ENCODE data around the gene SLC39A11.
"Not testable (repeated sequence)": the region's sequence is repeated elsewhere in the genome, so short reads cannot be mapped to it uniquely, and the experiment has no call there.

SLC39A11 gene

DNA sequence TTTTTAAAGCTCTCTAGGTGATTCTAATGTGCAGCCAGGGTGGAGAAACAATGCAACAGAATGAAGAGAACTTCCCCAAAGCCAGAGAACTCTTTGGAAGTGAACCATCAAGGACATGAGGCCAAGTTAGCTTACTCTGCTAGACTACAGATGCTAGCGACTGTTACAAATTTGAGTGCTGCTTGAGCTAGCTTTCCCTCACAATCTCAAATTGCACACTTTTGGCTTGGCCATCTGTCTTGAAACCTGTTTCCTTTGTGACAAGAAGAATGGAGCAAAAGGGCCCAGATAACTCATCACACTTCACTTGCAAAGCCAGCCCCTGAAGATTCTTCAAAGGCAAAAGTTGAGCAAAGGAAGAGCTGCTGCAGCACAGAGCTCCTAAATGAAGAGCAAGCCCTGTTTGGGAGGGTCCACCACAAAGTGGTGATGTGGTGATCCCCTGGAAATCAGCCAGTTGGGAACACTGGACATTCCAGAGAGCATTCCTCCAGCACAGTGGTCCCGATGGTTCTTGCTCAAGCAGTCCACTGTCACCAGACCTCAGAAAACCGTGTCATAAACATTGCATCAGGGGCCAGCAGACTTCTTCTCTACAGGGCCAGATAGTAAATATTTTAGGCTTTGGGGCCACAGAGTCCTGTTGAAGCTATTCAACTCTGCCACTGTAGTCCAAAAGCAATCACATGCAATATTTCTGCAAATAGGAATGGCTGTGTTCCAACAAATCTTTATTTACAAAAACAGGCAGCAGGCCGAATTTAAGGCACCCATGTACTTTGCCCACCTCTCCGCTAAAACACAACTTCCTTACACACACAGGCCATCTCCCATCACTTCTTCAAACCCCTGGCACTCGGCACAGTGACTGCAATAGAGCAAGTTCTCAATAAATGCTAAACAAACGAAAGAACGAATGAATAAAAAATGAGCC lies 21.2 kb downstream of the SLC39A11 start:
- no peak for DNase-seq

DNA sequence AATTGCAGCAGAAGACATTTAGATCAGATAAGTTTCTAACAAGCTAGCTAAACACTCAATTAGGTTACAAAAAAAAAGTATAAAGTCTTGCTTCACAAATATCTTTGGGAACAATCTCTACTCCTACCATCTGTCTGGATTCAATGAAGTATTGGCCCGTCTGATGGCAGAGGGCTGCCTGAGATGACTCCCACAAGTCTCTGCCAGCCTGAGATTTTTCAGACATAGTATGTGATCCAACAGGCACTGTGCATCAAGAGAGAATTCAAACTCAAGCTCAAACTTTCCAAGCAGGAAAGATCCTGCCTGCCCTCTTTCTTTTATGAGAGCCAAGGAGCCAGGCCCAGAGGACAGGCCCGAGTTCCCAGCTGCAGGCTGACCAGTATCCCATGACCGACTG lies 22.6 kb downstream of the SLC39A11 start:
- no peak for DNase-seq

DNA sequence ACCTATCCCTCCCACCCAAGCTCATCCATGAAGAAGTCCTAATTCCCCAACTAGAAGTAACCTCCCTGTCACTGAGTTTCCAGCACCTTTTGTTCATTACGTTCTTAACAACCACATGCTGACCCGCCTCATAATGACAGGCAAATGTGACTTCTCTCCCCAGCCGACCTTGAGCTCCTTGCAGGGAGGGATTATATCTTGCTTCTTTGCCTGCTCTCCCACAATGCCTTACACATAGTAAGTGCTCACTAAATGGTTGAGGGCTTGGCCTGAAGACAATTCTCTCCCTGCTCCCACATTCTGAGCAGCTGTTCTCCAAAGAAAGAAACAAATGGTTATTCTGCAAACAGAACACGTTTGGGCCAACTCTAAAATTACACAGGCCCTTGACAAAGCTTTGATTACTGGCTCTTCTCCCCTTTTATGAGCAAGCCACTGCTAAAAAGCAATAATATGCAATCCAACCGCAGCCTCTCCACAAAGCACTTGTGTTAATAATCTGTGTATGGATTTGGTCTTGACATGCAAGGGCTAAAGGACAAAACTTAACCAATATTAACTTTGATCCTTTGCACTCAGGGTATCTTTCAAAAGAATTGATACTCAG lies 23.2 kb downstream of the SLC39A11 start:
- no peak for DNase-seq

DNA sequence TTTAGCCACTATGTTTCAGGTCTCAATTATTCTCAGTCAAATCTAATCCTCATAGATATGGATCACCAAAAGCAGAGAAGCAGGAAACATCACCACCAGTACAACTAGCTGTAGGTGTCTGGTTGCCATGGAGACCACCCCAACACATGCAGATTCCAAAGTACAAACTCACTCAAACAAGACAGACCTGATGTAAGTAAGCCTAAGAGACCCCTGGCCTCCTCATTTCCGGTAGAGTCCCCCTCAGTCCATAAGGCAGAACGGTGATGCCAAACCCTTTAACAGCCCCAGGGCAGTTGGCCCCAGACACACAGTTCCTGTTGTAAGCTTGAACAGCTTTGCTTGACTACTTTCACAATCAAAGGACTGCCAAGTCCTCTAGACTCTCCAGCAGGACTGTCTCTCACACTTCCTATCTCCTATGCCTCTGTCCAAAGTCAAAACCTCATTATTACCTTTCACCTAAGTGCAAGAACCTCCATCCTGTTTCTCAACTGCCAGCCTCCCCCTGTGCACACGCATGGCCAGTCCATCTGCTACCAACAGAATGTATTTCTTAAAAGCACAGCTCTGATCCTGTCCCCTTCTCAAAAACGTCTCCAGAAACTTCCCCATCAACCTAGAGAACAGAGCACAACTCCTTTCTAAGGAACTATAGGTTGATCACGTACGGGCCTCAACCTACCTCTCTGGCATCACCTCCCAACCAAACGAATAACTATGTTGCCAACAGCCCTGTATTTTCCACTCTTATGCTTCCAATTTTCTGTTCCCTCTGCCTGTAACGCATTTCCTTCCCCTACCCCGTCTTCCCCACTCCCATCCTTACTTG lies 23.9 kb downstream of the SLC39A11 start:
- DNase-seq = no peak

DNA sequence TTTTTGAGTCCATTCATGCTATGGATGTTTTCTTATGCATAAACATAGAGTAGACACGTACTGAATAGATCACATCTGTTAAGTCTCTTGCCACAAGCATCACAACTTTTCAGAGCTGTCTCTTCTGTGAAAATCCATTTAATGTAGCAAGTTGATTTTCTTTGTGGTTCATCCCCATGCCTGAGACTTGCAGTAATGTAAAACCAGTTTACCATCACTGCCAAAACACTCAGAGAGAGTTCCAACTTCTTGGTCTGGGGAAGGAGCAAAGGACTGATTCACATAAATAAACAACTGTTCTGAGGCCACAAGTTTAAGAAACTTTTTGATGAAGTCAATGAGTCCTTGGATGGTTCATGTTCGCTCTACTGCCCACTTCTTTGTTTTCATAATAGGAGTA lies 24.8 kb downstream of the SLC39A11 start:
- not testable (repeated sequence) for DNase-seq

DNA sequence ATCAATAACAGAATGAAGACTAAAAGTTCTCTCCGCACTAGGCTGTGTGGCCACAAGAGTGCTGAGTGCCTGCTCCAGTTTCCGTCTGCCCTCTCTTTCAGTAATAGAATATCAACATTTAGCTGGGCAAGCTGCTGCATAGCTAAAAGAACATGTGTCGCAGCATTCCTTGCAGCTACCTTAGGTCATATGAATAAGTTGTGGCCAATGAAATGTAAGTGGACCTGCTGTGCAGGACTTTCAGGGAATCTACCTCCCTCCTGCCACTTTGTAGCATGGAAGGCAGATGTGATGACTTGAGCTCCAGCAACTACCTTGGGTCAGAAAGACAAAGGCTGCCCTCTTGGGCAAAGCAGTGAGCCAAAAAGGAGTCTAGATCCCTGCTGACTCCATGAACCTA lies 25.4 kb downstream of the SLC39A11 start:
- no peak for DNase-seq

DNA sequence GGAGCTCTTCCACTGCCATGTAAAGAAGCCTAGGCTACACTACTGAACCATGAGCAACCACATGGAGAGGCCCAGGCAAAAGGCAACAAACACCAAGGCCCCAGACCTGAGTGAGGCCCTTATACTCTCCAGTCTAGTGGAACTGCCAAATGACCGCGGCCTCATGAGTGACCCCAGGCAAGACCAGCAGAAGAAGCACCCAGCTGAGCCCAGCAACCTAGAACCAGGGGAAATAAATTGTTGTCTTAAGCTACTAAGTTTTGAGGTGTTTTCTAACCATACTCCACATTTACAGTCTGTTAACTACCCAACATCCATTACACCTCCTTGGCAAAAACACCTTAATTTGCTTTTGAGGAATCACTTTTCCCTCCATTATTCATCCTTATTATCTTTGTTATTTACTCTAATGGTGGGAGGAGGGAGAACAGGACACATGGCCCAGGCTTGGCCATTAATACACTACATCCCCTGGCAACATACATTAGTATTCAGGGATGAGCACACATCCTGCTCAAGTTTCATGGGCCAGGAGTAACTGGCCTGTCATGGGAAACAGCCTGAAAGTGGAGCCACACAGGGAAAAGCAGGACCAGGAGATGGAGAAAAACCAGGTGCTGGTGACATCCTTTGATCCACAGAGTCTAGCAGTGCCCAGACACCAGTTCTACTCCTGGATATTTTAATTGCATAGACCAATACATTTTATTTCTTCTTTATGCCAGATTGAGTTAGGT lies 26.2 kb downstream of the SLC39A11 start:
- no peak for DNase-seq

DNA sequence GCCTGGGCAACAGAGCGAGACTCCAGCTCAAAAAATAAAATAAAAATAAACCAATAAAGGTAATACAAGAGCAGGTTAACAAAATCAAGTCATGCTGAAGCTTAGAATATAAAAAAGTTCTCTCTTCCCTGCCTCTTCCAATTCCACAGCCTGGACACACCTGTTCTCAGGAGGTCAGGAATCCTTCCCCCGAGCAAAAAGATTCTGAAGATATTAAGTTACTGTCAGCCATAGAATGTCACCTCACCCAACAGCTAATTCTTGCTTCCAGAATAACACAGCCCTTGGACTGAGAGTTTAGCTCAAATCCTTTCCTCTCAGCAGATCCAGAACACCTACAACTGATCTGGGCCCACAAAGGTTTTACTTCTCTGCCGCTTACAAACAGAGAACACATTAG lies 27.1 kb downstream of the SLC39A11 start:
- no peak for DNase-seq

DNA sequence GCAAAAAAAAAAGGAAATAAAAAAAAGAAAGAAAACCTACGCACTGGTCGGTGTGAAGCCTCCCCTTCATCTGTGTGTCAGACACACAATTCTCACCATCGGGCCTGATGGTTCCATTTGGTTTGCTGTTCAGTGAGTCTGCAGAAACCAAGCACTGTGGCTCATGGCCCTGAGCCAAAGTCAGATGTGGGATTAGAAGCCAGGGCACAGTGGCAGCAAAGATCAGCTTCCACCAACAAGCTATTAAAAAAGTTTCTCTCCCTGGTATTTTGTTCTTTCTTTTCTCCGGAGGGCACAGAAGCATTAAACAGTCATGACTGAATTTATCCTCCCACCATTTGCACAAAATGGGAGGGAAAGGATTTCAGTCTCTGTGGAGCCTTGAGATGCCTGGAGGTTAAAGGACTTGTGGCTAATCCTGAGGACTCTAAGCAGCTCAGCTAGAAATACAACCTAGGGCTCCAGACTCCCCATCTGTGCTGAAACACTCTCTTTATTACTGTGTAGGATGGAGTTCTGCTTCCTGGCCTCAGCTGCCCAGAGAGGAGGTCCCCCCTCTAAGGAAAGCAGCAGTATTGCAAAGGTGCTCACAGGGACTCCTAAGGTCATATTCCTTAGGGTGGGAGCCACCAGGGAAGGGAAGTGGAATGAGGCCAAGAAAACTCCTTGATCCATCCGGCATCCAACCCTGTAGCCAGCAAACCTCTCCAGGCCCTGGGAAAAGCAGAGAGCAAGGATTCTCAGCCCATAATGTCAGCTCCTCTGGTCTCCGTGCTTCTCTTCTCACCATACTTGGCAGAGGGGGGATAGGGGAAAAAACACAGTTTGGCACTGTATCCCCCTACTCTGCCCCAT lies 28.2 kb downstream of the SLC39A11 start:
- no peak for DNase-seq

DNA sequence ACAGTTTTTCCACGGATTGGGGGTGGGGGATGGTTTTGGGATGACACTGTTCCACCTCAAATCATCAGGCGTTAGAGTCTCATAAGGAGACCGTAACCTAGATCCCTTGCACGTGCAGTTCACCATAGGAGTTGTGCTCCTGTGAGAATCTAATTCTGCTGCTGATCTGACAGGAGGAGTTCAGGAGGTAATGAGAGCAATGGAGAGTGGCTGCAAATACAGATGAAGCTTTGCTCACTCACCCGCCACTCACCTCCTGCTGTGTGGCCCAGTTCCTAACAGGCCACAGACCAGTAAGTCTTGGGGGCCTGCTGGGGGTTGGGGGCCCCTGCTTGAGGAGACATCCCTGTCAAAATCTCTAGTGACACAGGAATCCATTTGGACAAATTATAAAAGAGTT lies 29.8 kb downstream of the SLC39A11 start:
- DNase-seq = no peak

DNA sequence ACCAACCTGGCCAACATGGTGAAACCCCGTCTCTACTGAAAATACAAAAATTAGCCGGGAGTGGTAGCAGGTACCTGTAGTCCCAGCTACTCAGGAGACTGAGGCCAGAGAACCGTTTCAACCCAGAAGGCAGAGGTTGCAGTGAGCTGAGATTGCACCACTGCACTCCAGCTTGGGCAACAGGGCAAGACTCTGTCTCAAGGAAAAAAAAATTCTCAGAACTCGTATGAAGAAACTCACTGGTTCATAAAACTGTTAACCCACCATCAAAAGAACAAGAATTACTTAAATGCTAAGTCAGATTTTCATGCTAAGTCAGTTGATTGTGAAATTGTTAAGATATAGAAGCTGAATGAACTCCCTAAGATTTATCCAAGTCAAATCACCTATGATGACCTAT lies 31.3 kb downstream of the SLC39A11 start:
- no peak for DNase-seq

DNA sequence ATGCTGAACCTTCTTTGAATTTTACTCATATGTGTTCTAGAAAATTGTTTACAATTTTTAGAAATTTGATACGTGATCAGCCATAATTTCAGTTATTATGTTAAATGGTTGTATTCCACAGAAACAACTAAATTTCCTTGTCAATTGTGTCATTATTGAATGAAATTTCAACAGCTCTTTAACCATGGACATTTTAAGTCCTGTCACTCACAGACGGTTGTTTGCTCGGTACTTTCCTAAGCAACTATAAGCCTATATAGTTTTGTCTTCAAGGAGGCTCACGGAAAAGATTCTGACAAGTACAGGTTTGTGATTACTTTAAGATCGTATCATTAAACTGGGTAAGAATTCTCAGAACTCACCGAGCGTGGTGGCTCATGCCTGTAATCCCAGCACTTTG lies 31.8 kb downstream of the SLC39A11 start:
- DNase-seq = no peak

DNA sequence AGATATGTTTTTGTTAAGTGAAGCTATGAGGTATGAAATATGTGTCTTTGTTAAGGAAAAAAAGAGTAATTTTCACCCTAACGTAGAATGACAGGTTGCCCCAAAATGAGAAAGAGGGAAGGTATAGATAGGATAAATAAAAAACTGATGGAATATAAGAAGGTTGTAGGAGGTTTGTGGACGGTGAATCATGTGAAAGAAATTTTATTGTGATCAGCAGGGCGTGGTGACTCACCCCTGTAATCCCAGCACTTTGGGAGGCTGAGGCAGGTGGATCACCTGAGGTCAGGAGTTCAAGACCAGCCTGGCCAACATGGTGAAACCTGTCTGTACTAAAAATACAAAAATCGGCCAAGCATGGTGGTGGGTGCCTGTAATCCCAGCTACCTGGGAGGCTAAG lies 32.8 kb downstream of the SLC39A11 start:
- not testable (repeated sequence) for DNase-seq

DNA sequence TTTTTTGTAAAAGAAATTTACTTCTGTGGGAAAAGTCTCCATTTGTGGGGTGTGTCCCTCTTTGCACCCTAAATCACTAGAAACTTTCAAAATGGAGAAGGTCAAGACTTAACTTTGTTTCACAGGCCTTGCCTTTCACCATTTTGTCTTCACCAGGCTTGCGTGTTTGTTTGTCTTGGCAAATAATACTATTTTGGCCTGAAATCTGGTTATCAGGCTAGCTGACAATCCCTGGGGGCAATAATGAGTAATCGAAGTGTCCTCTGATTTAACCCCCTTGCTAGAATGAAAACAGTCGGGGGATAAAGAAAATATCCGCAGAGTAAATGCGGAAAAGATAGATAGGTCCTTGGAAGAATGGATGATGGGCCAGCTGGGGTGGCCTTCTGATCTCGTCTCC lies 34.5 kb downstream of the SLC39A11 start:
- no peak for DNase-seq

DNA sequence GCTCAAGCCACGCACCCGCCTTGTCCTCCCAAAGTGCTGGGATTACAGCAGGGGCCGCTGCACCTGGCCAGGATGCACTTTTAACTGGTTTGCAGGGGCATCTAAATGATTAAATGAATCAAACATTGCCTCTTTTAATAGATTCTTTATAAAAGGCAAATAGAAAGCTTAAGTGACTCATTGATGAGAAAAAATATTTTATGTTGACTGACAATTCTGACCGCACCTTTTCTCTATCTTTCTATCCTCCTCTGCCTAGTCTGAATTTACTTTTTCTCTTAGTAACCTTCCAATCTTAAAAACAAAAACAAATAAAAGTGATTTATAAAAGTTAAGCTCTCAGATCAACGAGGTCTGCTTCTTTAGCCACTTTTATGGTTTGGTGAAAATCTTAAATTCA lies 35.3 kb downstream of the SLC39A11 start:
- no peak for DNase-seq

DNA sequence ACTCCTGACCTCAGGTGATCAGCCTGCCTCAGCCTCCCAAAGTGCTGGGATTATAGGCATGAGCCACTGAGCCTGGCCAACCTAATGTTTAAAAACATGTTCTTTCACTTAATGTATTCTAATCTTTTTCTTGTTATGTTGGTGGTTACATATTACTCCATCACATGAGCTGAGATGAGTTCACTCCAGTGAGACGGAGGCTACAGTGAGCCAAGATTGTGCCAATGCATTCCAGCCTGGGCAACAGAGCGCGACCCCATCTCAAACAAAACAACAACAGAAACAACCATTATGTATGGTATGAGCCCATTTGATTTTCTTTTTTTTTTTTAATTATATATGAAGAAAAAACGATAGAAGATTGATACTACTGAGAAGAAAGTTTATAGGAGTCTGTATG lies 39.6 kb downstream of the SLC39A11 start:
- DNase-seq = no peak

DNA sequence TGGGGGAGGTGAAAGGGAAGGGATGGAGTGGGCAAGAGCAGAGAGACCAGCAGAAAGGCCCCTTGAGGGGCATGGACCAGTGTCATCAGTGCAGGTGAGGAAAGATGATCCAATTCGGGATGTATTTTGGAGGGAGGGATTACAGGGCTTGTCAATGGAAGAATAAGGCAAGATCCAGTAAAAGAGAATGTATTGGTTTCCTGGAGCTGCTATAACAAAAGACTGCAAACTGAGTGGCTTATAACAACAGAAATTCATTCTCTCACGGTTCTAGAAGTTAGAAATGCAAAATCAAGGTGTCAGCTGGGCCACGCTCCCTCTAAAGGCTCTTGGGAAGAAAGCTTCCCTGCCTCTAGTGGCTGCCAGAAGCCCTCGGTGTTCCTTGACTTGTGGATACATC lies 41.7 kb downstream of the SLC39A11 start:
- no peak for DNase-seq

DNA sequence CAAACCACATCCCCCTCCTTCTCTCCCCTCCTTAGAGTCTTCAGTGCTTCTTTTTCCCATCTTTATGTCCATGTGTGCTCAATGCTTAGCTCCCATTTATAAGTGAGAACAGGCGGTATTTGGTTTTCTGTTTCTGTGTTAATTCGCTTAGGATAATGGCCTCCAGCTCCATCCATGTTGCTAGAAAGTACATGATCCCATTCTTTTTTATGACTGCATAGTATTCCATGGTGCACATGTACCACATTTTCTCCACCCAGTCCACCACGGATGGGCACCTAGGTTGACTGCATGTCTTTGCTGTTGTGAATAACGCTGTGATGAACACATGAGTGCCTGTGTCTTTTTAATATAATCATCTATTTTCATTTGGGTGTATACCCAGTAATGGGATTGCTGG lies 44.3 kb downstream of the SLC39A11 start:
- DNase-seq = no peak

DNA sequence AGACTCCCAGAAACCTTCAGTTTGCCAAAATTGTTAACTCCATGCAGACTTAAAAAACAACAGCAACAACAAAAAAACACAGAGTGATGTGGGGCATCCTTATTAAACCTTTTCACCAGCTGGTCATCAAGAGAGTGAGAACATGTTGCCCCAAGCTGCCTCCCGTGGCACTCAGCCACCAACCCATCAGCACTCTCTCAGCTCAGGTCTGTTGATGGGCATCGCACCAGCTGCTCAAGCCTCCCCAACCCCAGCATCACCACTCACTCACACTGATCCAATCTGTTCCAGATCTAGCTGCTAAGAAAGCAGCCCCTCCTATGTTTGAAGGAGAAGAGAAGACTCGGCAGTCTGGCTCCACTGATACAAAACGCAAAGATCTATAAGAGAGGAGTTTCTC lies 46.8 kb downstream of the SLC39A11 start:
- no peak for DNase-seq

DNA sequence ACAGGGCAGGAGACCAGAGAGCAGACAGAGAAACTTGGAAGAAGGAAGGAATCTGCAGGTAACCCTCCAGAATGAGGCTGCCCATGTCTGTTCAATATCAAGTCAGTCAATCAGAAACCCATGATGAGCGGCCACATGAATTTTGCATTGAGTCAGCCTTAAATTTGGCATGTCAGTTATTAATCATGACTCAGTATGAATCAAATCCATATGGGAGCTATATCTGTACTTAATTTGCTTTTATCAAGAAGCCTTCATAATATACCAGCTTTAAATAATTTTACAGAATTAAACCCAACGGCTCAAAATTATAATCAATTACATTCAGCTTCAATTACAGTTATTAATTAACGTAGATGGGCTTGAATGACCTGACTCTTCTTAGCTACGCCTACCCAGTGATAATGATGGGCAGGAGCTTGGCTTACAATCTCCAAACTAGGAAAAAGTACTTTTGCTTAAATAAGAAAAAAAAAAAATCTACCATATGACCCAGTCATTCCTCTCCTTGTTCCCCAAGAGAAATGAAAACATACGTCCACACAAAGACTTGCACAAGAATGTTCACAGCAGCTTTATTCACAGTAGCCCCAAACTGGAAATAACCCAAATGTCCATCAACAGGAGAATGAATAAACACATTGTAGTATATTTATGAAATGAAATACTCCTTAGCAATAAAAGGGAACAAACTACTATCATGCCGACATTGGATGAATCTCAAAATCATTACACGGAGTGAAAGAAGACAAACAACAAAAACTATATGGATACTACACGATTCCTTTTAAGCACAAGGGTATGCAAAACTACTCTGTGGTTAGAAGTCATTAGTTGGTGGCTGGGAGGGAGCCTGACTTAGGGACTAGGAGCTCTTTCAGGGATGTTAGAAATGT lies 48.6 kb downstream of the SLC39A11 start:
- DNase-seq = no peak

Measured in stimulated activated CD4-positive, alpha-beta T cell treated with anti-CD3 and anti-CD28 coated beads, Interleukin-2, amount 100 ng/mL, for 24 hours (primary cell).